ENCODE measurements around the gene GSTA4. TPM values are rescaled to one million over a fixed set of nuclear protein-coding genes. Genes with fewer than 3 reads are reported as not detected.

GSTA4 gene
- total and polyA plus RNA-seq, 2 of the 13 experiments (the other 11 are each of a cell fraction or from before 2014, with no cell fraction given): 34.1 to 53.6 TPM

- TF ChIP-seq NFE2L1 (CRISPR knock-in tag; IDR thresholded peaks at IDR 0.05; ENCODE audit: borderline replicate concordance) (no peak), ZBTB2 (CRISPR knock-in tag; IDR thresholded peaks at IDR 0.05; ENCODE audit: low read depth) (no peak), WIZ (CRISPR knock-in tag; IDR thresholded peaks at IDR 0.05) (peak; percentile 1; the same call in 1 of the 2 replicates), EZH2 (conservative IDR thresholded peaks at IDR 0.05; ENCODE audit: low read depth, low read length) (no peak), ZNF18 (CRISPR knock-in tag; IDR thresholded peaks at IDR 0.05; ENCODE audit: insufficient replicate concordance) (no peak), ZNF850 (CRISPR knock-in tag; conservative IDR thresholded peaks at IDR 0.05) (0 out of 2 replicates have a peak, but pooled peaks have one; percentile 55), IKZF4 (CRISPR knock-in tag; IDR thresholded peaks at IDR 0.05; ENCODE audit: borderline replicate concordance, low read depth, not compliant biosample characterization) (no peak), ZBTB42 (CRISPR knock-in tag; IDR thresholded peaks at IDR 0.05) (no peak), ZNF329 (CRISPR knock-in tag; IDR thresholded peaks at IDR 0.05; ENCODE audit: low read depth) (no peak), ZNF878 (CRISPR knock-in tag; IDR thresholded peaks at IDR 0.05) (peak; percentile 15; the same call in 1 of the 2 replicates), RNF219 (CRISPR knock-in tag; IDR thresholded peaks at IDR 0.05) (no peak), LCORL (IDR thresholded peaks at IDR 0.05) (peak; percentile 20; the same call in 1 of the 2 replicates), LCORL (CRISPR knock-in tag; IDR thresholded peaks at IDR 0.05) (no peak), TAF1 (CRISPR knock-in tag; IDR thresholded peaks at IDR 0.05) (no peak), BCL6 (CRISPR knock-in tag; IDR thresholded peaks at IDR 0.05) (no peak), NCOR1 (IDR thresholded peaks at IDR 0.05; ENCODE audit: borderline replicate concordance, low read length) (no peak), ZNF460 (CRISPR knock-in tag; IDR thresholded peaks at IDR 0.05; ENCODE audit: borderline replicate concordance) (peak; percentile 90), ZNF30 (CRISPR knock-in tag; IDR thresholded peaks at IDR 0.05) (no peak), AGO1 (IDR thresholded peaks at IDR 0.05; ENCODE audit: low read depth, low read length, poor library complexity, severe bottlenecking) (no peak)
- TF ChIP-seq, protein P1, sequence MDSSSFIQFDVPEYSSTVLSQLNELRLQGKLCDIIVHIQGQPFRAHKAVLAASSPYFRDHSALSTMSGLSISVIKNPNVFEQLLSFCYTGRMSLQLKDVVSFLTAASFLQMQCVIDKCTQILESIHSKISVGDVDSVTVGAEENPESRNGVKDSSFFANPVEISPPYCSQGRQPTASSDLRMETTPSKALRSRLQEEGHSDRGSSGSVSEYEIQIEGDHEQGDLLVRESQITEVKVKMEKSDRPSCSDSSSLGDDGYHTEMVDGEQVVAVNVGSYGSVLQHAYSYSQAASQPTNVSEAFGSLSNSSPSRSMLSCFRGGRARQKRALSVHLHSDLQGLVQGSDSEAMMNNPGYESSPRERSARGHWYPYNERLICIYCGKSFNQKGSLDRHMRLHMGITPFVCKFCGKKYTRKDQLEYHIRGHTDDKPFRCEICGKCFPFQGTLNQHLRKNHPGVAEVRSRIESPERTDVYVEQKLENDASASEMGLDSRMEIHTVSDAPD (CRISPR knock-in tag; IDR thresholded peaks at IDR 0.05): no peak
Observed at GRCh38 chr6:52995913-52996645, 995 bp upstream of the GSTA4 start (continued).
